Gastrocnemius medialis (tissue), 4 donors: ENCODE measurements around the gene AHCTF1. TPM values are rescaled to one million over a fixed set of nuclear protein-coding genes. Genes with fewer than 3 reads are reported as not detected.
A peak's percentile ranks its signal among the peaks of the same experiment; 100 is the strongest.

Source experiments
- ATAC-seq, 2 donors: fragments of 150-250 bp; one replicate each; pipeline ENCODE4 v1.9.1; 2016
- DNase-seq, 2 donors: peaks; one replicate each; pipeline ENCODE4 v3.0.0-alpha.2; 2019
- H3K27ac ChIP-seq, 4 donors: fragments of 200-600 bp; sonication (generic); 1 replicate in 1 of 4; 2 replicates in 3 of 4; pipeline ENCODE4 v1.5.1; 2016 to 2018; ENCODE audit warnings: mild to moderate bottlenecking in 2 of 4, moderate library complexity in 1 of 4
- H3K27me3 ChIP-seq, 3 donors: fragments of 200-600 bp; sonication (generic) in 2 of 3; 1 replicate in 1 of 3; 2 replicates in 2 of 3; pipeline versions ENCODE4 v1.5.1 to v1.6.0; 2016 to 2019; ENCODE audit warnings: mild to moderate bottlenecking in 1 of 3, moderate library complexity in 1 of 3
- H3K36me3 ChIP-seq, 2 donors: fragments of 200-600 bp; sonication (generic) in 1 of 2; one replicate each; pipeline ENCODE4 v1.5.1; 2017 to 2018
- H3K4me1 ChIP-seq, 2 donors: fragments of 200-600 bp; sonication (generic) in 1 of 2; one replicate each; pipeline ENCODE4 v1.5.1; 2016 to 2017; ENCODE audit warnings: mild to moderate bottlenecking in 2 of 2
- H3K4me3 ChIP-seq, 4 donors: fragments of 200-600 bp; sonication (generic) in 3 of 4; 1 replicate in 1 of 4; 2 replicates in 3 of 4; pipeline ENCODE4 v1.5.1; 2016 to 2019; ENCODE audit warnings: mild to moderate bottlenecking in 2 of 4
- H3K9me3 ChIP-seq, 3 donors: fragments of 200-600 bp; sonication (generic) in 2 of 3; 1 replicate in 1 of 3; 2 replicates in 2 of 3; pipeline ENCODE4 v1.5.1; 2016 to 2019
- CTCF ChIP-seq, 5 experiments: fragments of 450-650 bp in 3 of 5; fragments of 200-600 bp in 2 of 5; sonication (generic) in 2 of 5; IDR thresholded peaks in 4 of 5; conservative IDR thresholded peaks in 1 of 5; 1 replicate in 4 of 5; 2 replicates in 1 of 5; pipeline ENCODE4 v1.5.1; 2016 to 2019; ENCODE audit warnings: antibody characterized with exemption in 5 of 5, mild to moderate bottlenecking in 3 of 5, moderate library complexity in 3 of 5
- POLR2A ChIP-seq, 2 donors: fragments of 450-650 bp; IDR thresholded peaks; one replicate each; pipeline ENCODE4 v1.6.1; 2017; ENCODE audit warnings: antibody characterized with exemption in 2 of 2, mild to moderate bottlenecking in 2 of 2, moderate library complexity in 2 of 2
- in situ Hi-C, 4 donors: fragments of 200-750 bp; cut with MboI; loops; one replicate each; pipeline versions ENCODE4 v1.15.0 to v1.8.0; 2017; ENCODE audit warnings: low sequenced_read_pairs in 4 of 4
- intact Hi-C: fragments of 100-400 bp; cut with DNase I; formaldehyde crosslinking; loops from one replicate; pipeline ENCODE4 v1.15.1; 2023; ENCODE audit warnings: low total_unique reads
- total RNA-seq, 4 donors: library from RNA; depleted of rRNA; stranded (reverse); fragments of >200 nt; gene quantifications; one replicate each; pipeline versions ENCODE4 v1.1.0 to v1.2.3, GENCODE V29; 2016

The AHCTF1 gene
- total RNA-seq, 4 donors from 2014 or later: 21.7 to 28.5 (median 24.7) TPM

- Histone ChIP-seq H3K4me3 (no peak overlapping the region), H3K36me3 (no peaks in the 10 kb centered on the region), H3K27me3 (peaks cover 0 to 4% (median 0%) of the 10 kb centered on the region in 3 donors), H3K9me3 (no peaks in the 10 kb centered on the region), H3K4me1 (no peaks in the 10 kb centered on the region), H3K27ac (no peak overlapping the region)
- in situ Hi-C loops: loop anchor here in 2 of 4 donors (5.0 to 10.0 kb wide), 2 partner anchors 65 to 67 kb away; no protein-coding TSS in a partner anchor
- ATAC-seq: no peak
- no peak for DNase-seq
- intact Hi-C loops: loop anchor here (1.0 kb wide), 1 partner anchor 64 kb away; no protein-coding TSS in a partner anchor
- TF ChIP-seq CTCF (IDR thresholded peaks at IDR 0.05 in 4 of 5, conservative IDR thresholded peaks at IDR 0.05 in 1 of 5) (no peak), POLR2A (IDR thresholded peaks at IDR 0.05) (no peak)
Measured at GRCh38 chr1:246971969-246972368, 40.2 kb upstream of the AHCTF1 start.

- DNase-seq: peak; percentile 18 to 61
- ATAC-seq: peak in 1 of 2 donors; percentile 51
- Histone ChIP-seq H3K4me1 (no peaks in the 10 kb centered on the region), H3K27me3 (peaks cover 0 to 4% (median 0%) of the 10 kb centered on the region in 3 donors), H3K4me3 (peak overlapping the region in 1 of 4 donors; percentile 40), H3K27ac (no peak overlapping the region), H3K9me3 (no peaks in the 10 kb centered on the region), H3K36me3 (no peaks in the 10 kb centered on the region)
- in situ Hi-C loops (loop anchor here in 2 of 4 donors (5.0 to 10.0 kb wide), 2 partner anchors 64 to 66 kb away; no protein-coding TSS in a partner anchor), intact Hi-C loops (loop anchor here (1.0 kb wide), 1 partner anchor 63 kb away; no protein-coding TSS in a partner anchor)
- TF ChIP-seq POLR2A (IDR thresholded peaks at IDR 0.05) (no peak), CTCF (IDR thresholded peaks at IDR 0.05 in 4 of 5, conservative IDR thresholded peaks at IDR 0.05 in 1 of 5) (peak; percentile 68 to 89 (median 75))
Measured at GRCh38 chr1:246971090-246971721, 39.5 kb upstream of the AHCTF1 start.

GRCh38 chr1:246969621-246970020 is 37.9 kb upstream of the AHCTF1 start:
- in situ Hi-C loops (loop anchor here in 3 of 4 donors (5.0 to 10.0 kb wide), 2 partner anchors 62 to 65 kb away; no protein-coding TSS in a partner anchor), intact Hi-C loops (no loop called here)
- Histone ChIP-seq H3K4me1 (no peaks in the 10 kb centered on the region), H3K36me3 (no peaks in the 10 kb centered on the region), H3K27ac (no peak overlapping the region), H3K27me3 (no peaks in the 10 kb centered on the region), H3K4me3 (no peak overlapping the region), H3K9me3 (no peaks in the 10 kb centered on the region)
- ATAC-seq: no peak
- no peak for TF ChIP-seq POLR2A (IDR thresholded peaks at IDR 0.05)
- no peak for TF ChIP-seq CTCF (IDR thresholded peaks at IDR 0.05 in 4 of 5, conservative IDR thresholded peaks at IDR 0.05 in 1 of 5)
- DNase-seq: no peak

- in situ Hi-C loops: loop anchor here in 1 of 4 donors (10.0 kb wide), 1 partner anchor 62 kb away; no protein-coding TSS in a partner anchor
- H3K9me3 ChIP-seq: no peaks in the 10 kb centered on the region
- ATAC-seq (no peak), DNase-seq (no peak)
- H3K36me3 ChIP-seq: no peaks in the 10 kb centered on the region
- no peak for TF ChIP-seq CTCF (IDR thresholded peaks at IDR 0.05 in 4 of 5, conservative IDR thresholded peaks at IDR 0.05 in 1 of 5)
- no peak for TF ChIP-seq POLR2A (IDR thresholded peaks at IDR 0.05)
- H3K27ac ChIP-seq: no peak overlapping the region
- no peak overlapping the region for H3K4me3 ChIP-seq
- H3K27me3 ChIP-seq: no peaks in the 10 kb centered on the region
- no peaks in the 10 kb centered on the region for H3K4me1 ChIP-seq
- intact Hi-C loops: no loop called here
Measured at GRCh38 chr1:246966502-246966901, 34.8 kb upstream of the AHCTF1 start.
